ENCODE data around the gene OMG. TPM values are rescaled to one million over a fixed set of nuclear protein-coding genes. Genes with fewer than 3 reads are reported as not detected.
"Not testable (repeated sequence)": the region's sequence is repeated elsewhere in the genome, so short reads cannot be mapped to it uniquely, and the experiment has no call there.

The OMG gene, protein sequence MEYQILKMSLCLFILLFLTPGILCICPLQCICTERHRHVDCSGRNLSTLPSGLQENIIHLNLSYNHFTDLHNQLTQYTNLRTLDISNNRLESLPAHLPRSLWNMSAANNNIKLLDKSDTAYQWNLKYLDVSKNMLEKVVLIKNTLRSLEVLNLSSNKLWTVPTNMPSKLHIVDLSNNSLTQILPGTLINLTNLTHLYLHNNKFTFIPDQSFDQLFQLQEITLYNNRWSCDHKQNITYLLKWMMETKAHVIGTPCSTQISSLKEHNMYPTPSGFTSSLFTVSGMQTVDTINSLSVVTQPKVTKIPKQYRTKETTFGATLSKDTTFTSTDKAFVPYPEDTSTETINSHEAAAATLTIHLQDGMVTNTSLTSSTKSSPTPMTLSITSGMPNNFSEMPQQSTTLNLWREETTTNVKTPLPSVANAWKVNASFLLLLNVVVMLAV
- total RNA-seq: 0.10 TPM in 1 of 2 replicates, not detected in the other

DNA sequence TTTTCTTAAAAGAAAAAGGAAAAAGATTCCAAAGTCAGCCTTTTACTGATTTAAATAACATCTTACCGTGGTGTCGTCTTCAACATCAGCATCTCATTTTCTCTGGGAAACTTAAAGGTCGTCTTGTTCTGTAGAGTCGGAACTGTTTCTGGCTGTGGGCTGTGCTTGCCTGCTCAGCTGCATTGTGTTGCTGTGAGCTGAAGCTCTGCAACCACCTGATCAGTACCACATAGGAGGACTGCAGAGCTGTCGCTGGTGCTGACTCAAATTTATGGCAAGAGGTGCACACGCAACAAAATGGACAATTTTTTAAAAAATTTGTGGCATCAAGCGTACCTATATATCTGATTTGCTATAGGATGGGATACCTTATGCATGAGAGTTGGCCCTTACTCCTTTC is at the start of gene OMG:
Gene OMG, minus strand, starts transcription at position 150 of the 400 bp plus-strand sequence. CDS start 908 bp downstream, outside the sequence.
- no peak for DNase-seq (ENCODE audit: low read depth)

GRCh38 chr17:31345191-31345747 is 48.2 kb upstream of the OMG start:
- not testable (repeated sequence) for DNase-seq (ENCODE audit: low read depth)

DNA sequence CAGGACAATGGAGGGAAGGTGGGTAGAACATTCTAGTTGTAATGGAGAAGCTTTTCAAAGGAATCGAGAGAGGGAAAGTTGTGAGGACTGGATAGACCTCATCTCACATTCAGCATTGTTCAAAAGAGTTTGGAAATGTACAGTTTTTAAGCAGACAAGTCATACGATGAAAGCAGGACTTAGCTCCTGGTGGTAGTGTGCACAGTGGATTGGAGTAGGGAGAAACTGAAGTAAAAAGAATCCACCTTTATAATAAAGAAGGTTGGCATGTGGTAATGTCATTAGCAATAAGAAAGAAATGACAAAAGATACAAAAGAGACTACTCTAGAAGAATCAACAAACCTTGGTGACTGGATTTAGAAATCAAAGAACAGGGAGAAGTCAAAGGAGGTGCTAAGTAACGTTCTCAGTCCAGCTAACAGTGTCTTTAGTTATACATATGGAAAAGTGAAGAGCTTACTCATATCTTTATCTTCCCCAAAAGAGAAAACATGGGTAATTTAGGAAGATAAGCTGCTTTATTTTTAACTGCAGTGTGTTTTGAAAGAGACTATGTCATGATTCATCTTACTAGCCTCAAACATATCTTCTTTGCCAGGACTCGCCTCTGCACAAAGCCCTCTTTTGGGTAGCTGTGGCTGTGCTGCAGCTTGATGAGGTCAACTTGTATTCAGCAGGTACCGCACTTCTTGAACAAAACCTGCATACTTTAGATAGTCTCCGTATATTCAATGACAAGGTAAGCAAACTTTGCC is 43.0 kb upstream of the OMG start:
- no peak for DNase-seq (ENCODE audit: low read depth)

DNA sequence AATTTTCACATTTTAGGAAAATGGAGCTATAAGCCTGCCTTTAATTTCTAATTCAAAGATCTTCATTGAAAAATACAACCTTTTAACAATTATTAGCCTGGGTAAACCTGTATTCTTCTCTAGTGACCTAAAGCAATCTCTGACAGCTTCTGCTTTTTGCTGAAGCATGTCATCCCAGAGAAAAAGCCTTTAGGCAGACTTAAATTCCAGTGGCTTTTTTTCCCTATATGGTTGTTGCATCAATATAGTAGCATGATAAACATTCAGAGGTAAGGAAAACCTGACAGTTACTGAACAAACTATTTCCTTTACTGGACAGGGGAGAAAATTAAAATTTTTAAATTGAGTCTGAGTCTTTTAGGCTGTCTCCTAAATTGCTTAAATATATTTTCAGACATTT is 32.2 kb upstream of the OMG start:
- DNase-seq (ENCODE audit: low read depth): peak; percentile 19

- DNase-seq (ENCODE audit: low read depth): peak; percentile 42
Observed at GRCh38 chr17:31328160-31328535, 31.1 kb upstream of the OMG start.

DNA sequence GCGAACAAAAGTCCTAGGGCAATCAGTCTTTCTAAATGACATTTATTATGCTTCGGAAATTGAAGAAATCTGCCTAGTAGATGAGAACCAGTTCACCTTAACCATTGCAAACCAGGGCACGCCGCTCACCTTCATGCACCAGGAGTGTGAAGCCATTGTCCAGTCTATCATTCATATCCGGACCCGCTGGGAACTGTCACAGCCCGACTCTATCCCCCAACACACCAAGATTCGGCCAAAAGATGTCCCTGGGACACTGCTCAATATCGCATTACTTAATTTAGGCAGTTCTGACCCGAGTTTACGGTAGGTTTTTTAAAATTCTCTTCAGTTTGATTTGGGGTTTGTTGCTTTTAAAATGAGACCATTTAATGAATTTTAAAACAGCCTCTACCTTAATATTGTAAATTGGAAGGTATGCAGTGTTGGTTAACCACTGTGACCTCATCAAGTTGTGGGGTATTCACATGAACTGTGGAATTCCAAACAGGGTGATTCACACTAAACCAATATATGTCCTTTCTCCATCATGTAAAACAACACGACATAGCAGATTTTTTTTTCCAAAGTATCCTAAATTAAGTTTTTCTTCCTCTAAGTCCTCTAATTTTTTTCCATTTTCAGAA is 30.6 kb upstream of the OMG start:
- peak; percentile 95 for DNase-seq (ENCODE audit: low read depth)

DNA sequence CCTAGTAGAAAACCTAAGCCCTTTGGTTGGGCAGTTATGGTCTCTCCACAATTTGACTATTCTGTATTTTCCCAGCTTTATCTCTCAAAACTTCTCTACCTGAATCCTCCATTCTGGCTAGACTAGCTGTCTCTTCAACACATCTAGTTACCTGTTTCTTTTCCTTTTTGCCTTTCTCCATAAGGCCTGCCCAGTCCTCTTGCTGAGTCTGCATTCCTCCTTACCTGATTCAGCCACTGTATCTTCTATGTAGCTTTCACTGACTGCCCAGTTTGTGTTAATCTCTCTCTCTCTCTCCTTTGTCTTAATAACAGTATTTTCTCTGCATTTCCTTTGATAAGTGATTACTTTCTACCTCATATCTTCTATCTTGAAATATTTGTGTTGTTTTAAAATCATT is 26.5 kb upstream of the OMG start:
- DNase-seq (ENCODE audit: low read depth): no peak

DNA sequence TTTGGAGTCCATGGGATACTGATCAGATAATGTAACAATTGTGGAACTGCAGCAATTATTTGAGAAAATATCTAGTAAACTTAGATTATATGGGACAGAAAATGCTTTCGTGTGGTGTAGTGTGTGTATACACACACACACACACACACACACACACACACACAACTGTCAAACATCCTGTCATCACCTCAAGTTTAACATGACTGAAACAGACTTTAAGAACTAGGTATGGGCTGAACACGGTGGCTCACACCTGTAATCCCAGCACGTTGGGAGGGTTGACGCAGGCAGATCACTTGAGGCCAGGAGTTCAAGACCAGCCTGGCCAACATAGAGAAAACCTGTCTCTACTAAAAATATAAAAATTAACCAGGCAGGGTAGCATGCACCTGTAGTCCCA is 24.9 kb upstream of the OMG start:
- no peak for DNase-seq (ENCODE audit: low read depth)

- DNase-seq (ENCODE audit: low read depth): peak; percentile 73
Observed at GRCh38 chr17:31321481-31321880, 24.4 kb upstream of the OMG start, which contains the start of gene EVI2A. Gene EVI2A (minus strand): TSS chr17:31321622. CDS start chr17:31319013, 2,609 bp downstream.

- DNase-seq (ENCODE audit: low read depth): no peak
Observed at GRCh38 chr17:31320791-31321190, 23.8 kb upstream of the OMG start.

- no peak for DNase-seq (ENCODE audit: low read depth)
Observed at GRCh38 chr17:31320241-31320640, 23.2 kb upstream of the OMG start.

GRCh38 chr17:31318851-31319661 is 22.0 kb upstream of the OMG start:
- DNase-seq (ENCODE audit: low read depth): no peak

GRCh38 chr17:31318298-31318801 is 21.3 kb upstream of the OMG start:
- DNase-seq (ENCODE audit: low read depth): peak; percentile 82

GRCh38 chr17:31314782-31315100 is 17.7 kb upstream of the OMG start:
- DNase-seq (ENCODE audit: low read depth): no peak

GRCh38 chr17:31313982-31314781 is 17.1 kb upstream of the OMG start, which contains the start of gene EVI2B:
Gene EVI2B (minus strand): TSS chr17:31314054. CDS start chr17:31305609, 8,445 bp downstream.
- peak; percentile 60 for DNase-seq (ENCODE audit: low read depth)

DNA sequence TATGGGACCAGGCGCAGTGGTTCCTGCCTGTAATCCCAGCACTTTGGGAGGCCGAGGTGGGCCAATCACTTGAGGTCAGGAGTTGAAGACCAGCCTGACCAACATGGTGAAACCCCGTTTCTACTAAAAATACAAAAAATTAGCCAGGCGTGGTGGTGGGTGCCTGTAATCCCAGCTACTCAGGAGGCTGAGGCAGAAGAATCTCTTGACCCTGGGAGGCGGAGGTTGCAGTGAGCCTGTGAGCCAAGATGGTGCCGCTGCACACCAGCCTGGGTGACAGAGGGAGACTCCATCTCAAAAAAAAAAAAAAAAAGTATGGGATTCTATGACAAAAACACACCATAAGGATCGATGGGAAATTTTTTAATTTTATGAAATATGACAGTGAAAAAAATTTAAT is 15.2 kb upstream of the OMG start:
- DNase-seq (ENCODE audit: low read depth): not testable (repeated sequence)

DNA sequence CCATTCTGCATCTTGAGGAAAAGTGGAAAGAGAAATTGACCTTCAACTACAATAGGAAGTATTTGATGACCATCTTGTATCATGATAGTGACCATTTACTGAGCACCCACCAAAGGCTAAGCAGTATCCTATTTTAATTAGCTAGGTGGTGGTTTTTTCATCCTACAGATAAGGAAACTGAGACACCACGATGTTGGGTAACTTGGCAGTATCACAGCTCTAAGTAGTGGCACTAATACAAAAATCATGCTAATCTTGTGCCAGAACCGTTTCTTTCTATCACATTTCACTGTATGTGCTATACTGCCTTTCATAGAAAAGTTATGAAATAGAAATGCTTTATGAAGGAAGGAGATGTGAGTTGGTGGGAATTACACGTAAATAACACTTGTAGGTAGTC is 14.5 kb upstream of the OMG start:
- no peak for DNase-seq (ENCODE audit: low read depth)

GRCh38 chr17:31310886-31311285 is 13.8 kb upstream of the OMG start:
- DNase-seq (ENCODE audit: low read depth): no peak

DNA sequence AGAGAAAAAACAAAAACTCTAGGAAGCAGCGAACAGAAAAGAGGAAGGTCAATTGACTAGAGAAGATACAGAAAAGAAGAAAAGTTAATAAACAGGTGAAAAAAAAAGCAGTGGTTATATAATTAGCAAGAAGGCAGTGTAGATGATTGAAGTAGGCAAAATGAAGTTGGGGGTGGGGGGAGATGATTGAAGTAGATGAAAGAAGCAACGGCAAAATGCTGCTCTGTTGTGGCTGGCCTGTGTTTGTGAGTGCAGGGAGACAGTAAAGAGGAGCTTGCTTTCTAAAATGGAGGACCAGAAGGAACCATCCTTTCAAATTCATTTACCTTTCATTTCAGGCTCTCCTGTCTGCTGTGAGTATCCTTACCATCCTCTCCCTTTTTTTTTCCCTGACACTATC is 13.2 kb upstream of the OMG start:
- no peak for DNase-seq (ENCODE audit: low read depth)

DNA sequence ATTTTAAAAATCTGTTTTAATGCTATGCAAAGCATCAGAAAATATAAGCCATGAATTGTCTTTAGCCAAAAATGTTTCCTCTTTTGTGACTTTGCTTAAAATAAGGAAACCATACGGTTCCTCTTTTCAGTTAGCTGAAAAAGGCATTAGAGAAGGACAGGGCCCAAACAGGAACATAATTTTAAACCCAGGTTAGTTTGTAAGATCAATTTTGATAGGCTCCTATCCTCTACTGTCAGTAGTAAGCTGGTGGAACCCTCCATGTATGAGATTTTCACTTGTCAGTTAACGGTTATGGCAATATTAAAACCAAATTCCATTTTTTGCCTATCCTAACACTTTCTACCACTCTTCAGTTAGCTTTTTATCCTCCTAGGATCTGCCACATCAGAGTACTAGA is 12.5 kb upstream of the OMG start:
- DNase-seq (ENCODE audit: low read depth): no peak
